ENCODE results near the gene ERICH6B.

DNA sequence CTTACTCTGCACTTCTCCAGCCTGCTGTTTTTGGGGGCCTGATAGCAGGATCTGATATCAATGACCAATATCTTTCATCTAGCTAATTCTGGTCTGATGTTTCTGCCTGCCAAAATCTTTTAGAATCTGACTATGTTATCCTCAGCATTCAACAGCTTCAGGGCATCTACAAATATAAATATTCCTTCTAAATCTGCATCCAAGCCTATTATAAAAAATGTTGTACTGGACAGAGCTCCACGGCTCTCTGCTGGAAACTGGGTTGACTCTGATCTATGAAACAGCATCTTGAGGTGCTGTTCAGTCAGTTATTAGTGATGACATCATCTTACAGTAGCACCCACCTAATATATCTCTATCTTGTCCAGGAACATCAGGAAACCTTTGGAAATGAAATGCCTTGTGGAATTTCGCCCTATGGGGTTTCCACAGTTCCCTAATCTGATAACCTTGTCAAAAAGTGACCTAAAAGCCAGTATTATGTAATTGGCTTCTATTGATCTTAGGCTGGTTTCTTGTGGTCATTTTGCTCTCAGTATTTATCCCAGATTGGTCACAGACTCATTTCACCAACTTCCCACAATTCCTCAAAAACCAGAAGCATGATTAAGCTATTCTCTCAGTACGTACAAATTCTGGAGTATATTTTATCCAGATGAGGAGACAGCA lies 33.0 kb downstream of the ERICH6B start:
- TF ChIP-seq CTCF (conservative IDR thresholded peaks at IDR 0.05) (no peak), EZH2 (IDR thresholded peaks at IDR 0.05; ENCODE audit: low read depth) (no peak)

Measured in PC-9 (cell line).